IPS-18c (cell line): ENCODE measurements around the gene UGGT2.
"Not testable (repeated sequence)": the region's sequence is repeated elsewhere in the genome, so short reads cannot be mapped to it uniquely, and the experiment has no call there.

Source experiments
- H3K4me3 ChIP-seq: 2 replicates; pipeline ENCODE4 v1.7.0; 2013; ENCODE audit warnings: low read depth, mild to moderate bottlenecking, low read length, moderate library complexity; ENCODE audit not compliant: insufficient read depth
- H3K9me3 ChIP-seq: one replicate; pipeline ENCODE4 v1.6.1; 2013; ENCODE audit warnings: mild to moderate bottlenecking, low read length, moderate library complexity; ENCODE audit not compliant: control insufficient read depth, insufficient read depth

Gene UGGT2

GRCh38 chr13:96020155-96020575 lies 33.0 kb downstream of the UGGT2 start:
- Histone ChIP-seq H3K9me3 (peaks cover 7% of the 10 kb centered on the region), H3K4me3 (no peak overlapping the region)

DNA sequence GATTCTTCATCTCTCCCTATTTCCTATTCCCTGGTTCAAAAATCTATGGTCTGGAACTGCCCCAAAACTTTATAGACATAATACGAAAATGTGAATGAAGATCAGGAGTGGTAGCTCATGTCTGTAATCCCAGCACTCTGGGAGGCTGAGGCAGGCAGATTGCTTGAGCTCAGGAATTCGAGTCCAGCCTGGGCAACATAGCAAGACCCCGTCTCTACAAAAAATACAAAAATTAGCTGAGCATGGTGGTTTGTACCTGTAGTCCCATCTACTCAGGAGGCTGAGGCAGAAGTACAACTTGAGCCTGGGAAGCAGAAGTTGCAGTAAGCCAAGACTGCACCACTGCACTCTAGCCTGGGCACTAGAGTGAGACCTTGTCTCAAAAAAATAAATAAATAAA lies 35.1 kb downstream of the UGGT2 start:
- peaks cover 7% of the 10 kb centered on the region for H3K9me3 ChIP-seq
- no peak overlapping the region for H3K4me3 ChIP-seq

- Histone ChIP-seq H3K4me3 (no peak overlapping the region), H3K9me3 (peaks cover 4% of the 10 kb centered on the region)
These were observed 41.8 kb downstream of the UGGT2 start for GRCh38 chr13:96011291-96011872.

DNA sequence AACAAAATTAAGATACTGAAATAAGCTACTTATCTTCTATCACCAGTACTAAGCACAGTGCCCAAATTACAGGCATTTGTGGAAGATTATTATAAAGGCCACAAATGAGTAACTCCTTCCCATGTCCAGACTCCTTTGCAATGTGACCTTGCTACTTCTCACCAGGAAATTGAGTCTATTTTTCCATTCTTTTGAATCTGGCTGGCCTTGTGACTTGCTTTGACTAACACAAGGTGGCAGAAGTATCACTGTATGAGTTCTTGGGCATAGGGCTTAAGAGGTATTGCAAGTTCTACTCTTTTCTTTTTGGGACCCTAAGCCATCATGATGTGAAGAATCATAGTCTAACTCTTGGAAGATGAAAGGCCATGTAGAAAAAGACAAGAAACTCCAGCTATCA lies 49.9 kb downstream of the UGGT2 start:
- H3K9me3 ChIP-seq = no peaks in the 10 kb centered on the region
- H3K4me3 ChIP-seq = no peak overlapping the region

DNA sequence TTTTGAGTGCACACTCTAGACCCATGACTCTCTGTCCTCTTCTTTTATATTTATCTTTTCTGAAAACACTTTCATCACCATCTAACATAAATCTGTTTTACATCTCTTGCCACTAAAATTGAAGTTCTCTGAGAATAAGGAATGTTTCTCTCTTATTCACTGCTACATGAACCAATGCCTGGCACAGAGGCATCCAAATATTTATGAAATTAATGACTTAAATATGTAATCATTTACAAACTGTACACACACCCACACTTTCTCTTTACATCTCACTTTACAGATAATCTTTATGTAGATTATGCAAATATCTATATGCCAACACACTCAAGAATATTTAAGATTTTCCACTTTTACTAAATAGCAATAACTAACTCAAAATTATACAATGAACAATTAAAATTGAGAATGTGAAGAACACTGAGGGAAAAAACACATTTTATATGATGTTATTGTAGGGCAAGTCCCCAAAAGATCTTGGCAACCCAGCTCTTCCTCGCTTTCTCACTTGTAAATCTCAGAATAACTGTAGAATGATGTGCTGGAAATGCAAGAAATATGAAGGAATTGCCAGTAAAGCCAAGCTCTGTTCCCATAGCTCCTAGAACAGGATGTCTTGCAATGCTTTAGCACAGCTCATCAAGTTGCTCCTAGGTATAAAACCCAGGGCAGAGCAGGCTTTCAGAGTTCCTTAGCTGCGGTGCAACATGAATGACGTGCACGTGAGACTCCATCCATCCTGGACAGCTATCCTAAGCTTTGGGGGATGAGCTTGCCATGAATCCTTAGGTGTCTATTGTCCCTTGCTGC lies 50.7 kb downstream of the UGGT2 start:
- no peaks in the 10 kb centered on the region for H3K9me3 ChIP-seq
- no peak overlapping the region for H3K4me3 ChIP-seq

- Histone ChIP-seq H3K9me3 (no peaks in the 10 kb centered on the region), H3K4me3 (no peak overlapping the region)
These were observed 53.1 kb downstream of the UGGT2 start for GRCh38 chr13:96000069-96000468.

GRCh38 chr13:95987841-95988240 lies 65.4 kb downstream of the UGGT2 start:
- no peaks in the 10 kb centered on the region for H3K9me3 ChIP-seq
- no peak overlapping the region for H3K4me3 ChIP-seq

DNA sequence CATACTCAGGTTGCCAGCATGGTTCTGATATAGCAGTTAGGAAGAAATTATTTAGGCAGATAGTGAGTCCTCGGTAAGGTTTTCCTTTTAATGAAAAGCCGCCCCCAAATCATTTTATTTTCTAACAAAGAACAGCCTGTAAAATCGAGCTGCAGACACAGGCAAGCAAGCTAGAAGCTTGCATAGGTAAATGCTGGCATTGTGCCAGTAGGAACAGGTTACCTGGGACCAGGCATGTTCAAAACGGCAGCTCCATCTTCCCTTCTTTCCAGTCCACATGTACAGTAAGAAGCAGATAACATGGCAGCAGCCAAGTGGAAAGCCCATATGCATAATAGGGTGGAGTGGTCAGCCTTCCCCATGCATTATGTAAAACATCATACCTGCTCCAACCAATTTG lies 71.1 kb downstream of the UGGT2 start:
- H3K4me3 ChIP-seq = no peak overlapping the region
- H3K9me3 ChIP-seq = no peaks in the 10 kb centered on the region

DNA sequence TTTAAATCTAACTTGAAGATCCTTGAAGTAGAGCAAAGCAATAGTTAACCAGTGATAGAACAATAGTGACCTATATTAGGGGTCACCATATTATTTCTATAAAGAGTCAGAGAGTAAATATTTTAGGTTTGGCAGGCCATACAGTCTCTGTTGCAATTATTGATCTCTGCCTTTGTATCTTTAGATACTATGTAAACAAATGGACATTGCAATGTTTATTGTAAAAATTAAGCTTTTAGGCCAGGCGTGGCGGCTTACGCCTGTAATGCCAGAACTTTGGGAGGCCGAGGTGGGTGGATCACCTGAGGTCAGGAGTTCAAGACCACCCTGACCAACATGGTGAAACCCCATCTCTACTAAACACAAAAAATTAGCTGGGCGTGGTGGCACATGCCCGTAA lies 80.5 kb downstream of the UGGT2 start:
- H3K4me3 ChIP-seq, H3K9me3 ChIP-seq: not testable (repeated sequence)

DNA sequence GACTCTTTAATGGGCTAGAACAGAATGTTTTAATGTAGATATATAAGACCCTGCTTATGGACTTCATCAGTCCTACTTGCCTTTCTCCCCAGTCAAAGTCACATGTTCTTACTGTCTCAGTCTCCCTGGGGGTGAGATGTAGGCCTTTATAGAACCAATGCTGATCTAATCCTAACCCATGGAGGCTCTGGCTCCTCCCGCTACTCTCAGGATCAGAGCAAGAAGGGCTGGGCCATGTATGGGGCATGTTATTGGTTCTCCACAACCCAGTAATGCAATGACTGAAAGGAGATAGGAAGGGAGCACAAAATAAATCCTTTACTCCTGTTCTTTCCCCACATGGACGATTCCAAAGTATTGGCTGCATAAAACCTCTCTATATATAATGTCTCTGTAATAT lies 82.3 kb downstream of the UGGT2 start:
- Histone ChIP-seq H3K4me3 (no peak overlapping the region), H3K9me3 (no peaks in the 10 kb centered on the region)

DNA sequence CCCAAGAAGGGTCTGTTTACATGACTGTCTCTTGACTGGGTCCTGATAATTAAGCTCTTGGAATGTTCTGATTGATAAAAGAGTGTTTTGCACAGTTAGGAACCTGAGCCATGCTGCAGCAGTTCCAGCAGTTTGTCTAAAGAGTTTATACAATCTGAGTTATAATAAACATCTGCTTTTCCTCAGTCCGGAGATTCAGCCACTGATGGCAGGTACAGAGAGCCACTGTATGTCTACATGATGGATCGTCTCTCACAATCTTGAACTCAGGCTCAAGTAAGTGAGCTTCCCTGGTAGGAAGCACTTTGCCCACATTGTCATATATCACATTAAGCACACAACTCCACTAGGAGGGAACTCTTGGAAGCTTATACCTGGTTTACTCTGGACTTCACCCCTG lies 84.3 kb downstream of the UGGT2 start:
- Histone ChIP-seq H3K9me3 (no peaks in the 10 kb centered on the region), H3K4me3 (no peak overlapping the region)

GRCh38 chr13:95957331-95957730 lies 95.9 kb downstream of the UGGT2 start:
- Histone ChIP-seq H3K9me3 (no peaks in the 10 kb centered on the region), H3K4me3 (no peak overlapping the region)

GRCh38 chr13:95956589-95957148 lies 96.5 kb downstream of the UGGT2 start:
- Histone ChIP-seq H3K4me3 (no peak overlapping the region), H3K9me3 (no peaks in the 10 kb centered on the region)

GRCh38 chr13:95955719-95956118 lies 97.5 kb downstream of the UGGT2 start:
- Histone ChIP-seq H3K9me3 (no peaks in the 10 kb centered on the region), H3K4me3 (no peak overlapping the region)

DNA sequence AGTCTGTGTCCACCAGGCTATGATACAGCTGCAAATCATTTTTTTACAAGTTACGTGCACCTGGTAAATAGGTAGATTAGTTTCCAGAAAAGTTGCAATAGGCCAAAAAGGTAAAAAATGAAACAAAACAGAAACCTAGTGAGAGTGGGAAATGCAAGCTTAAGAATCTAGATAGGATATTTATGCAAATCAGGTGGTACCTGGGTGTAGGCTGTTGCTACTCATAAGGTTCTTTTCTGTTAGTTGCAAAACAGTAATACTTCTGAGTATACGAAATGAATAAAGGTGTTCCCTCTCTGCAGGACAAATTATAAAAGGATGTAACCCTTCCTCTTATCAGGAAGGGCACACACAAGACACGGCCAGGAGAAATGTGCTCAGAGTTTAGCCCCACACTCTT lies 97.9 kb downstream of the UGGT2 start:
- no peaks in the 10 kb centered on the region for H3K9me3 ChIP-seq

GRCh38 chr13:95954266-95954665 lies 98.9 kb downstream of the UGGT2 start:
- Histone ChIP-seq H3K4me3 (no peak overlapping the region), H3K9me3 (no peaks in the 10 kb centered on the region)

More for the DNA sequence above, 97.9 kb downstream of the UGGT2 start:
- H3K4me3 ChIP-seq = no peak overlapping the region

GRCh38 chr13:95950103-95950502 lies 103.1 kb downstream of the UGGT2 start:
- Histone ChIP-seq H3K9me3 (no peaks in the 10 kb centered on the region), H3K4me3 (no peak overlapping the region)

DNA sequence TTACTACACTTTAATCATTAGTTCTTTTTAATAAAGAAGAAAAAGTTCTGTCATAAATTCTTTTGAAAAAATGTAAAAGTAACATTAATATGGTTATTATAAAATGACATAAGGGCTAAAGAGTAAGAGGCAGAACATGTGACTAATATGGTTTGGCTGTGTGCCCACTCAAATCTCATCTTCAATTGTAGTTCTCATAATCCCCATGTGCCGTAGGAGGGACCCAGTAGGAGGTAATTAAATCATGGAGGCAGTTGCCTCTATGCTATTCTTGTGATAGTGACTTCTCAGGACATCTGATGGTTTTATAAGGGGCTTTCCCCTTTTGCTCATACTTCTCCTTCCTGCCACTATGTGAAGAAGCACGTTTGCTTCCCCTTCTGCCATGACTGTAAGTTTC lies 104.5 kb downstream of the UGGT2 start:
- Histone ChIP-seq H3K4me3 (no peak overlapping the region), H3K9me3 (no peaks in the 10 kb centered on the region)
